ENCODE data around the gene DENND1A. TPM values are rescaled to one million over a fixed set of nuclear protein-coding genes. Genes with fewer than 3 reads are reported as not detected.

Gene DENND1A
- total and polyA plus RNA-seq, 4 donors: 7.9 to 22.0 (median 13.9) TPM

GRCh38 chr9:123940721-123941523, 11.0 kb upstream of the DENND1A start:
- no peaks in the 10 kb centered on the region for H3K36me3 ChIP-seq (ENCODE audit: control insufficient read depth in 4 of 4, insufficient read depth in 3 of 4, low read depth in 1 of 4, low read length in 3 of 4)
- TF ChIP-seq EGR1 (IDR thresholded peaks at IDR 0.05; ENCODE audit: low read depth in 2 of 2): no peak
- no peak for TF ChIP-seq ATF3 (IDR thresholded peaks at IDR 0.05)
- no peak for TF ChIP-seq MAX (IDR thresholded peaks at IDR 0.05)
- TF ChIP-seq RAD21 (IDR thresholded peaks at IDR 0.05): no peak
- TF ChIP-seq HNF4G (IDR thresholded peaks at IDR 0.05): no peak
- TF ChIP-seq TAF1 (conservative IDR thresholded peaks at IDR 0.05): no peak
- TF ChIP-seq JUND (IDR thresholded peaks at IDR 0.05): no peak
- no peak for TF ChIP-seq FOXA1 (IDR thresholded peaks at IDR 0.05)
- no peak for TF ChIP-seq HNF4A (conservative IDR thresholded peaks at IDR 0.05)
- TF ChIP-seq SP1 (IDR thresholded peaks at IDR 0.05): no peak
- no peak for TF ChIP-seq RXRA (IDR thresholded peaks at IDR 0.05)
- TF ChIP-seq FOXA2 (IDR thresholded peaks at IDR 0.05): no peak
- TF ChIP-seq YY1 (IDR thresholded peaks at IDR 0.05): no peak
- TF ChIP-seq, protein P1, sequence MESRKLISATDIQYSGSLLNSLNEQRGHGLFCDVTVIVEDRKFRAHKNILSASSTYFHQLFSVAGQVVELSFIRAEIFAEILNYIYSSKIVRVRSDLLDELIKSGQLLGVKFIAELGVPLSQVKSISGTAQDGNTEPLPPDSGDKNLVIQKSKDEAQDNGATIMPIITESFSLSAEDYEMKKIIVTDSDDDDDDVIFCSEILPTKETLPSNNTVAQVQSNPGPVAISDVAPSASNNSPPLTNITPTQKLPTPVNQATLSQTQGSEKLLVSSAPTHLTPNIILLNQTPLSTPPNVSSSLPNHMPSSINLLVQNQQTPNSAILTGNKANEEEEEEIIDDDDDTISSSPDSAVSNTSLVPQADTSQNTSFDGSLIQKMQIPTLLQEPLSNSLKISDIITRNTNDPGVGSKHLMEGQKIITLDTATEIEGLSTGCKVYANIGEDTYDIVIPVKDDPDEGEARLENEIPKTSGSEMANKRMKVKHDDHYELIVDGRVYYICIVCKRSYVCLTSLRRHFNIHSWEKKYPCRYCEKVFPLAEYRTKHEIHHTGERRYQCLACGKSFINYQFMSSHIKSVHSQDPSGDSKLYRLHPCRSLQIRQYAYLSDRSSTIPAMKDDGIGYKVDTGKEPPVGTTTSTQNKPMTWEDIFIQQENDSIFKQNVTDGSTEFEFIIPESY (IDR thresholded peaks at IDR 0.05): no peak
- H3K27me3 ChIP-seq (ENCODE audit: control insufficient read depth in 4 of 4, insufficient read depth in 4 of 4, low read length in 3 of 4): no peaks in the 10 kb centered on the region
- H3K9me3 ChIP-seq (ENCODE audit: control insufficient read depth in 4 of 4, low read length in 3 of 4): no peaks in the 10 kb centered on the region
- no peak overlapping the region for H3K4me3 ChIP-seq (ENCODE audit: low read depth in 1 of 3, low read length in 3 of 3)
- no peak overlapping the region for H3K9ac ChIP-seq (ENCODE audit: low read depth in 1 of 2, low read length in 2 of 2)
- no peak overlapping the region for H3K27ac ChIP-seq (ENCODE audit: low read depth in 1 of 2, low read length in 2 of 2)
- WGBS: 82% methylated on average over 8 of the region's 8 CpGs
- DNase-seq (ENCODE audit: low spot score): no peak
- no peaks in the 10 kb centered on the region for H3K4me1 ChIP-seq (ENCODE audit: control insufficient read depth in 4 of 4, insufficient read depth in 4 of 4, low read length in 3 of 4)

DNA sequence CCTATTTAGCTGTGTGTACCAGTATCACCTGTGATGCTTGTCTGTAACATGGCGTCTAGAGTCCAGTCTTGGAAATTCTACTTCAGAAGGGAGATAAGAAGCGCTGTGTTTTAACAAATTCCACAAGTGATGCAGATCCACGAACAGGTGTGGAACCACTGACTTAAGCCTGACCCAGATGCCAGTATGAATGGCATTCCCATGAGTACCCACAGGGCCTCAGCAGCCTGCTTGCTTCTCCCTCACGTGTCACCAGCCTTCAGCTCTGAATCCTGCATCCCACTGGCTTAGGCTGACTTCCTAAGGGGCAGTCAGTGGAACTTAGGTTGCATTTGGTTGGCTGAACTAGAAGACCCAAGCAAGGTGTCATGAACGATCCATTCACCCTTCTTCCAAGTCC, 8.5 kb upstream of the DENND1A start:
- H3K27me3 ChIP-seq (ENCODE audit: control insufficient read depth in 4 of 4, insufficient read depth in 4 of 4, low read length in 3 of 4): no peaks in the 10 kb centered on the region
- 94% methylated on average over 5 of the region's 5 CpGs for WGBS

More for the DNA sequence above, 8.5 kb upstream of the DENND1A start:
- Histone ChIP-seq H3K4me3 (ENCODE audit: low read depth in 1 of 3, low read length in 3 of 3) (no peak overlapping the region), H3K9me3 (ENCODE audit: control insufficient read depth in 4 of 4, low read length in 3 of 4) (no peaks in the 10 kb centered on the region), H3K27ac (ENCODE audit: low read depth in 1 of 2, low read length in 2 of 2) (no peak overlapping the region), H3K9ac (ENCODE audit: low read depth in 1 of 2, low read length in 2 of 2) (no peak overlapping the region), H3K36me3 (ENCODE audit: control insufficient read depth in 4 of 4, insufficient read depth in 3 of 4, low read depth in 1 of 4, low read length in 3 of 4) (no peaks in the 10 kb centered on the region), H3K4me1 (ENCODE audit: control insufficient read depth in 4 of 4, insufficient read depth in 4 of 4, low read length in 3 of 4) (peaks cover 0 to 7% (median 6%) of the 10 kb centered on the region in 4 donors)
- DNase-seq (ENCODE audit: low spot score): no peak
- TF ChIP-seq NR2F2 (IDR thresholded peaks at IDR 0.05) (no peak), RAD21 (IDR thresholded peaks at IDR 0.05) (no peak), GABPA (IDR thresholded peaks at IDR 0.05 in 1 of 2, conservative IDR thresholded peaks at IDR 0.05 in 1 of 2) (no peak), RXRA (IDR thresholded peaks at IDR 0.05) (no peak), YY1 (IDR thresholded peaks at IDR 0.05) (no peak), EGR1 (IDR thresholded peaks at IDR 0.05; ENCODE audit: low read depth in 2 of 2) (no peak), FOXA1 (IDR thresholded peaks at IDR 0.05) (no peak), SP1 (IDR thresholded peaks at IDR 0.05) (no peak), HNF4A (conservative IDR thresholded peaks at IDR 0.05) (no peak), ATF3 (IDR thresholded peaks at IDR 0.05) (no peak), MAX (IDR thresholded peaks at IDR 0.05) (no peak), JUND (IDR thresholded peaks at IDR 0.05) (no peak), HNF4G (IDR thresholded peaks at IDR 0.05) (no peak), TAF1 (conservative IDR thresholded peaks at IDR 0.05) (no peak), REST (IDR thresholded peaks at IDR 0.05) (no peak), FOXA2 (IDR thresholded peaks at IDR 0.05) (no peak)
- TF ChIP-seq, protein P1 (IDR thresholded peaks at IDR 0.05): no peak
- TF ChIP-seq, protein P2, sequence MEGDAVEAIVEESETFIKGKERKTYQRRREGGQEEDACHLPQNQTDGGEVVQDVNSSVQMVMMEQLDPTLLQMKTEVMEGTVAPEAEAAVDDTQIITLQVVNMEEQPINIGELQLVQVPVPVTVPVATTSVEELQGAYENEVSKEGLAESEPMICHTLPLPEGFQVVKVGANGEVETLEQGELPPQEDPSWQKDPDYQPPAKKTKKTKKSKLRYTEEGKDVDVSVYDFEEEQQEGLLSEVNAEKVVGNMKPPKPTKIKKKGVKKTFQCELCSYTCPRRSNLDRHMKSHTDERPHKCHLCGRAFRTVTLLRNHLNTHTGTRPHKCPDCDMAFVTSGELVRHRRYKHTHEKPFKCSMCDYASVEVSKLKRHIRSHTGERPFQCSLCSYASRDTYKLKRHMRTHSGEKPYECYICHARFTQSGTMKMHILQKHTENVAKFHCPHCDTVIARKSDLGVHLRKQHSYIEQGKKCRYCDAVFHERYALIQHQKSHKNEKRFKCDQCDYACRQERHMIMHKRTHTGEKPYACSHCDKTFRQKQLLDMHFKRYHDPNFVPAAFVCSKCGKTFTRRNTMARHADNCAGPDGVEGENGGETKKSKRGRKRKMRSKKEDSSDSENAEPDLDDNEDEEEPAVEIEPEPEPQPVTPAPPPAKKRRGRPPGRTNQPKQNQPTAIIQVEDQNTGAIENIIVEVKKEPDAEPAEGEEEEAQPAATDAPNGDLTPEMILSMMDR (IDR thresholded peaks at IDR 0.05; ENCODE audit: low read depth, low read length, missing input control): no peak
